Measurements from ENCODE around the gene COX6A1. TPM values are rescaled to one million over a fixed set of nuclear protein-coding genes. Genes with fewer than 3 reads are reported as not detected.
"Not testable (repeated sequence)": the region's sequence is repeated elsewhere in the genome, so short reads cannot be mapped to it uniquely, and the experiment has no call there.

COX6A1 gene
- total and polyA plus RNA-seq, 12 donors: 378 to 1,577 (median 688) TPM

- Histone ChIP-seq H3K4me3 (no peak overlapping the region), H3K27ac (no peak overlapping the region), H3K36me3 (replicated peaks in 1 of 2) (peaks cover 0 to 31% of the 10 kb centered on the region in 2 donors), H3K9me3 (replicated peaks in 1 of 3) (no peaks in the 10 kb centered on the region), H3K4me1 (replicated peaks in 1 of 2) (peaks cover 8 to 26% of the 10 kb centered on the region in 2 donors), H3K27me3 (no peaks in the 10 kb centered on the region)
- no peak for DNase-seq
- TF ChIP-seq, protein P1, sequence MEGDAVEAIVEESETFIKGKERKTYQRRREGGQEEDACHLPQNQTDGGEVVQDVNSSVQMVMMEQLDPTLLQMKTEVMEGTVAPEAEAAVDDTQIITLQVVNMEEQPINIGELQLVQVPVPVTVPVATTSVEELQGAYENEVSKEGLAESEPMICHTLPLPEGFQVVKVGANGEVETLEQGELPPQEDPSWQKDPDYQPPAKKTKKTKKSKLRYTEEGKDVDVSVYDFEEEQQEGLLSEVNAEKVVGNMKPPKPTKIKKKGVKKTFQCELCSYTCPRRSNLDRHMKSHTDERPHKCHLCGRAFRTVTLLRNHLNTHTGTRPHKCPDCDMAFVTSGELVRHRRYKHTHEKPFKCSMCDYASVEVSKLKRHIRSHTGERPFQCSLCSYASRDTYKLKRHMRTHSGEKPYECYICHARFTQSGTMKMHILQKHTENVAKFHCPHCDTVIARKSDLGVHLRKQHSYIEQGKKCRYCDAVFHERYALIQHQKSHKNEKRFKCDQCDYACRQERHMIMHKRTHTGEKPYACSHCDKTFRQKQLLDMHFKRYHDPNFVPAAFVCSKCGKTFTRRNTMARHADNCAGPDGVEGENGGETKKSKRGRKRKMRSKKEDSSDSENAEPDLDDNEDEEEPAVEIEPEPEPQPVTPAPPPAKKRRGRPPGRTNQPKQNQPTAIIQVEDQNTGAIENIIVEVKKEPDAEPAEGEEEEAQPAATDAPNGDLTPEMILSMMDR (IDR thresholded peaks at IDR 0.05): no peak
- no peak for TF ChIP-seq POLR2A (IDR thresholded peaks at IDR 0.05)
- 94 to 97% (median 96%) methylated on average over 4 of the region's 4 CpGs for WGBS, 4 donors
- intact Hi-C loops (cut with DNase I): no loop called here
These were observed 10.1 kb downstream of the COX6A1 start for GRCh38 chr12:120447992-120448391.

GRCh38 chr12:120452524-120452923 is 14.6 kb downstream of the COX6A1 start:
- intact Hi-C loops (cut with DNase I); H3K4me3 ChIP-seq; H3K27me3 ChIP-seq; H3K9me3 ChIP-seq (replicated peaks in 1 of 3); H3K4me1 ChIP-seq (replicated peaks in 1 of 2); H3K27ac ChIP-seq: not testable (repeated sequence)
- peaks cover 0 to 30% of the 10 kb centered on the region in 2 donors for H3K36me3 ChIP-seq (replicated peaks in 1 of 2)
- 85 to 94% (median 87%) methylated on average over 5 of the region's 5 CpGs for WGBS, 4 donors
- DNase-seq: peak in 1 of 7 donors; percentile 33

DNA sequence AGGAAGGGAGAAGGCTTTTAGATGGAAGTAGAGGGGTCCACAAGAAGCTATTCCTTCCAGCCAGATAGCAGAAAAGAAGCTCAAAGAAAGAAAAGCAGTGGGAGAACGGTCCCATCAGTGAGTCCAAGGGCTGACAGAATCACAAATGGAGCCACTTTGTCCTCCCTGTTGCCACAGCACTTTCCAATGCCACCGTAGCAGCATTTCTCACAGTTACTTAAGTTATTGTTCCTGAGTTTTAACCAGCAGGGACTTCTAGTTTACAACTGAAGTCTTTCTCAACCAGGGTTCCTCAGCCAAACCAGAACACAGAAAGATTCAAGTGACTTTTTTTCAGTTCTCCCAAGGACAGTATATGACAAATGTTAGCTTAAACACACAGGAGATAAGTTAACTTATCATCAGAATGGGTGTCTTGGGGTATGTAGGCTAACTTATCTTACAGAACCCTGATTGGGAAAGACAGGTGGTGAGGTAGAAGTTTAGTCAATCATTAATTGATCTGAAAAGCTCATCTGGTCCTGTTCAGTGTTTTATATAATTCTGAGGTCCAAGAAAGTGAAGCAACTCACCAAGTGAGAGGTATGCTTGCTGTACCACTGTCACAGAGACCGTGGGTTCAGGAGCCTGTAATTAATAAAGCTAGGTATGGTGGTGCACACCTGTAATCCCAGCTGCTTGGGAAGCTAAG is 15.3 kb downstream of the COX6A1 start:
- no peak for TF ChIP-seq POLR2A (IDR thresholded peaks at IDR 0.05)
- TF ChIP-seq, protein P1 (IDR thresholded peaks at IDR 0.05): no peak
- WGBS, 4 donors: 93 to 100% (median 95%) methylated on average over 3 of the region's 3 CpGs
- no peak overlapping the region for H3K4me3 ChIP-seq
- no peak for DNase-seq
- H3K27me3 ChIP-seq: no peaks in the 10 kb centered on the region
- H3K36me3 ChIP-seq (replicated peaks in 1 of 2): peaks cover 0 to 37% of the 10 kb centered on the region in 2 donors
- no peaks in the 10 kb centered on the region for H3K4me1 ChIP-seq (replicated peaks in 1 of 2)
- H3K27ac ChIP-seq: no peak overlapping the region
- intact Hi-C loops (cut with DNase I): no loop called here
- no peaks in the 10 kb centered on the region for H3K9me3 ChIP-seq (replicated peaks in 1 of 3)

DNA sequence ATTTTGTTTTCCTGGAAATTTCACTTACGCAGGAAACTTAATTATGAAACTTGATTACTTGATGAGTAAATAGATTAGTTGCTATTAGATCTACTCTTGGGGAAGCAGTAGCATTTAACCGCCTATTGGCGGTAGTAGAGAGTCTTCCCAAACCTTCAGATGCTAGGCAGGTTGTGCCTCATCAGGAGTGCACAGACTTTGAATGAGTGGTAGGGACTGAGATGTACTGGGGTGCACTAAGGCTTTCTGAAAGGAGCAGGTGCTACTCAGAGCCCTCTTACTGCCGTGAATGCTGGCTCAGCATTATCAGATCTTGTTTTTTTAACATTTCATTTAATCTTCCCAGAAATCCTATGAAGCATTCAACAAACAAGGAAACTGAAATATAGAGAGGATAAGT is 16.1 kb downstream of the COX6A1 start:
- Histone ChIP-seq H3K27ac (no peak overlapping the region), H3K4me1 (replicated peaks in 1 of 2) (no peaks in the 10 kb centered on the region), H3K36me3 (replicated peaks in 1 of 2) (peaks cover 0 to 44% of the 10 kb centered on the region in 2 donors), H3K9me3 (replicated peaks in 1 of 3) (no peaks in the 10 kb centered on the region), H3K27me3 (no peaks in the 10 kb centered on the region), H3K4me3 (no peak overlapping the region)
- DNase-seq: no peak
- TF ChIP-seq POLR2A (IDR thresholded peaks at IDR 0.05): no peak
- TF ChIP-seq, protein P1 (IDR thresholded peaks at IDR 0.05): peak; percentile 15 to 57 (median 46)
- intact Hi-C loops (cut with DNase I): no loop called here
- WGBS, 4 donors: 55 to 71% (median 68%) methylated on average over 4 of the region's 4 CpGs

DNA sequence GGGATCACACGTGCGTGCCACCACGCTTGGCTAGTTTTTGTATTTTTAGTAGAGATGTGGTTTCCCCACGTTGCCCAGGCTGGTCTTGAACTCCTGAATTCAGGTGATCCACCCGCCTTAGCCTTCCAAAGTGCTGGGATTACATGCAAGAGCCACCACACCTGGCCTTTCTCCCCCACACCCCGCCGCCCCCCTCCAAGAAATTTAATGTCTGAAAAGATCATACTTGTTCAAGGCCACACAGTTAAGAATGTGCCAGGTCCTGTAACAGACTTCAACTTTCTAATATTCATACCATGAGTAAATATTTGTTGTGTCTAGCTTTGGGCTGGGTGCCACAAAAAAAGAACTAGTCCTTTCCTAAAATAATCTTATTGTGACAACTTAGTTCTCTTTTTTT is 17.4 kb downstream of the COX6A1 start:
- no peak overlapping the region for H3K27ac ChIP-seq
- no peaks in the 10 kb centered on the region for H3K27me3 ChIP-seq
- intact Hi-C loops (cut with DNase I): no loop called here
- peaks cover 0 to 46% of the 10 kb centered on the region in 2 donors for H3K36me3 ChIP-seq (replicated peaks in 1 of 2)
- WGBS, 4 donors: 81 to 92% (median 87%) methylated on average over 7 of the region's 7 CpGs
- no peak overlapping the region for H3K4me3 ChIP-seq
- no peaks in the 10 kb centered on the region for H3K4me1 ChIP-seq (replicated peaks in 1 of 2)
- H3K9me3 ChIP-seq (replicated peaks in 1 of 3): no peaks in the 10 kb centered on the region
- peak in 1 of 7 donors; percentile 16 for DNase-seq
- no peak for TF ChIP-seq POLR2A (IDR thresholded peaks at IDR 0.05)
- TF ChIP-seq, protein P1 (IDR thresholded peaks at IDR 0.05): no peak
